GM19240 (cell line): ENCODE data around the gene OR11H7.
"Not testable (repeated sequence)": the region's sequence is repeated elsewhere in the genome, so short reads cannot be mapped to it uniquely, and the experiment has no call there.

Experiments
- DNase-seq: peaks from one replicate; pipeline ENCODE4 v3.0.0; 2011; ENCODE audit warnings: low spot score; ENCODE audit not compliant: insufficient read length

OR11H7 gene

DNA sequence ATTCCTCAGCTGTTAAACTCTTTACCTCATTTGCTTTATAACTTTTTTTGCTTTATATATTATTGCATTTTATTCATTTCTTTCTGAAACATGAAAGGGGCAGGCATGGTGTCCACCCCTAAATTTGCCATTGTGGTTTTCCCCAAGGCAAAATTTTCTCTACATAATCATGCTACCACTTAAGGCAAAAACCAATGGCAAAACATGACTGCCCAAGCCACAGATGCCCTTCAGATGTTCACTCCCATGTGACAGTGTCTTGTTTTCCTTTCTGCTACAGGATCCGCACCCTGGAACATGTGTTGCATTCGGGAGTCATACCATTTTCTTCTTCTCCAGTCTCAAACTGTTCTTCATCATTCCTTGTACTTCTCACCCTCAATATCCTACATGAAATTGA lies 48.6 kb downstream of the OR11H7 start:
- DNase-seq = no peak

DNA sequence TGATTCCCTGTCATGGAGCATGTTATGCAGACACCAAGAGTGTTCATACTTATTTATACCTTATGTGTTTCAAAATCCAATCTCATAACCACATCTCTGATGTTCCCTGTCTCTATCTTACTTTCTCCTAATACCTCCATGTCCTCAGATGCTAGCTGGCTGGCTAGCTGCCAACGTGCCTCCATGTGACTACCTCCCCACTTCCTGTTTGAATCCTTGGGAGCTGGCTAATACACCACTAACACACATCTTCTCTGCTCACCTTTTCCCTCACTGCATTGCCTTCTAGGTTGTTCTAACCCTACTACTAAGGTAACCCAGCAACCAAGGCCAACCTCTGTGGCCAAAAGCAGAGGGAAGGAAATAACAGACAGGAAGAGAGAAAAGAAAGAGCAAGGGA lies 49.6 kb downstream of the OR11H7 start:
- DNase-seq = no peak

DNA sequence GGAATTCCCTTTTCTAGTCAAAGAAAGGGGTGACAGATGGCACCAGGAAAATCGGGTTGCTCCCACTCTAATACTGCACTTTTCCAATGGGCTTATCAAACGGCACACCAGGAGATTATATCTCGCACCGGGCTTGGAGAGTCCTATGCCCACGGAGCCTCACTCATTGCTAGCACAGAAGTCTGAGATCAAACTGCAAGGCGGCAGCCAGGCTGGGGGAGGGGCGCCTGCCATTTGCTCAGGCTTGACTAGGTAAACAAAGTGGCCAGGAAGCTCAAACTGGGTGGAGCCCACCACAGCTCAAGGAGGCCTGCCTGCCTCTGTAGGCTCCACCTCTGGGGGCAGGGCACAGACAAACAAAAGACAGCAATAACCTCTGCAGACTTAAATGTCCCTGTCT lies 51.5 kb downstream of the OR11H7 start:
- not testable (repeated sequence) for DNase-seq
